Measurements from ENCODE around the gene CDT1.

DNA sequence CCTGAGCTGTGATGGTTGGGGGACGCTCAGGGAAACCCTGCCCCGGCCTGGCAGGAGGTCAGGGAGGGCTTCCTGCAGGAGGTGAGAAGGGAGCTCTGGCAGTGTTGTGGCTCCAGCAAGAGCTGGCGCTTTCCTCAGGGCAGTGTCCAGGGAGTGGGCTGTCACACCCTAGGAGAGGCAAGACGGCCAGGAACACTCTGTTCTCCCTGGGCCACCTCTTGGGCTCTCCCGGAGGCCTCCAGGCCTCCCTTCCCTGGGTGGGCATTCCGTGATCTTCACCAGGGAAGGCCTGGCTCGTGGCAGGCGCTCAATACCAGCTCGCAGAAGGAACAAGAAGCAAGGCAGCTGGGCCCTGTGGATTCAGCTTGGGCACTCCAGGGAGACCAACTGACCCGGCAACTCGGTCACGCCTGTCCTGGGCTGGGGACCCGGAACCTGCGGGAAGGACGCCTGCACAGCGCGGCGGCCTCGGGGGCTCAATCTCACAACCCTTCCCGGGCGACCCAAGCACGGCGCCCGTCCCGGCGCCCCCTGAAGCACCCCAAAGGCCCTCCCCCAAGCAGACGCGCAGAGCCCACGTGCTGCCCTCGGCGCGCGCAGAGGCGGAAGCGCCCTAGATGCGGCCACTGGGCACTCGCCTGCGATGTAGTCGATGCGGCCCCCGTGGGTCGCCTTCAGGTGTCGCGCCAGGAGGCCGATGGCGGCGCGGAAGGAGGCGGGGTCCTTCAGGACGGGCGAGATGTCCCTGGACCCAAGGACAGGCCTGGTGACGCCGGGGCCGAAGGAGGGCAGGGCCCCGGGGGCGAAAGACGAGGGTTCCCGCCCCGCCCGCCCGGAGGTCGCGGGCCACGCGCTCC is 7.6 kb downstream of the CDT1 start:
- TF ChIP-seq, protein P1, sequence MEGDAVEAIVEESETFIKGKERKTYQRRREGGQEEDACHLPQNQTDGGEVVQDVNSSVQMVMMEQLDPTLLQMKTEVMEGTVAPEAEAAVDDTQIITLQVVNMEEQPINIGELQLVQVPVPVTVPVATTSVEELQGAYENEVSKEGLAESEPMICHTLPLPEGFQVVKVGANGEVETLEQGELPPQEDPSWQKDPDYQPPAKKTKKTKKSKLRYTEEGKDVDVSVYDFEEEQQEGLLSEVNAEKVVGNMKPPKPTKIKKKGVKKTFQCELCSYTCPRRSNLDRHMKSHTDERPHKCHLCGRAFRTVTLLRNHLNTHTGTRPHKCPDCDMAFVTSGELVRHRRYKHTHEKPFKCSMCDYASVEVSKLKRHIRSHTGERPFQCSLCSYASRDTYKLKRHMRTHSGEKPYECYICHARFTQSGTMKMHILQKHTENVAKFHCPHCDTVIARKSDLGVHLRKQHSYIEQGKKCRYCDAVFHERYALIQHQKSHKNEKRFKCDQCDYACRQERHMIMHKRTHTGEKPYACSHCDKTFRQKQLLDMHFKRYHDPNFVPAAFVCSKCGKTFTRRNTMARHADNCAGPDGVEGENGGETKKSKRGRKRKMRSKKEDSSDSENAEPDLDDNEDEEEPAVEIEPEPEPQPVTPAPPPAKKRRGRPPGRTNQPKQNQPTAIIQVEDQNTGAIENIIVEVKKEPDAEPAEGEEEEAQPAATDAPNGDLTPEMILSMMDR (IDR thresholded peaks at IDR 0.05 in 2 of 3, conservative IDR thresholded peaks at IDR 0.05 in 1 of 3; ENCODE audit: control insufficient read depth in 2 of 3, extremely low read depth in 1 of 3, insufficient read depth in 1 of 3, low read depth in 3 of 3, low read length in 3 of 3): no peak
- TF ChIP-seq POLR2A (IDR thresholded peaks at IDR 0.05; ENCODE audit: low read depth, low read length) (peak; percentile 84), SIX5 (IDR thresholded peaks at IDR 0.05; ENCODE audit: low read depth, low read length, severe bottlenecking) (no peak), TAF1 (IDR thresholded peaks at IDR 0.05; ENCODE audit: borderline replicate concordance, low read depth, low read length) (no peak), EZH2 (IDR thresholded peaks at IDR 0.05; ENCODE audit: borderline replicate concordance, control insufficient read depth, low read depth, low read length) (no peak)
